ENCODE measurements around the gene XRCC6. TPM values are rescaled to one million over a fixed set of nuclear protein-coding genes. Genes with fewer than 3 reads are reported as not detected.
A peak's percentile ranks its signal among the peaks of the same experiment; 100 is the strongest.
"Not testable (repeated sequence)": the region's sequence is repeated elsewhere in the genome, so short reads cannot be mapped to it uniquely, and the experiment has no call there.

The XRCC6 gene
- total RNA-seq: 100 to 1,000 TPM; 302 to 308 TPM

DNA sequence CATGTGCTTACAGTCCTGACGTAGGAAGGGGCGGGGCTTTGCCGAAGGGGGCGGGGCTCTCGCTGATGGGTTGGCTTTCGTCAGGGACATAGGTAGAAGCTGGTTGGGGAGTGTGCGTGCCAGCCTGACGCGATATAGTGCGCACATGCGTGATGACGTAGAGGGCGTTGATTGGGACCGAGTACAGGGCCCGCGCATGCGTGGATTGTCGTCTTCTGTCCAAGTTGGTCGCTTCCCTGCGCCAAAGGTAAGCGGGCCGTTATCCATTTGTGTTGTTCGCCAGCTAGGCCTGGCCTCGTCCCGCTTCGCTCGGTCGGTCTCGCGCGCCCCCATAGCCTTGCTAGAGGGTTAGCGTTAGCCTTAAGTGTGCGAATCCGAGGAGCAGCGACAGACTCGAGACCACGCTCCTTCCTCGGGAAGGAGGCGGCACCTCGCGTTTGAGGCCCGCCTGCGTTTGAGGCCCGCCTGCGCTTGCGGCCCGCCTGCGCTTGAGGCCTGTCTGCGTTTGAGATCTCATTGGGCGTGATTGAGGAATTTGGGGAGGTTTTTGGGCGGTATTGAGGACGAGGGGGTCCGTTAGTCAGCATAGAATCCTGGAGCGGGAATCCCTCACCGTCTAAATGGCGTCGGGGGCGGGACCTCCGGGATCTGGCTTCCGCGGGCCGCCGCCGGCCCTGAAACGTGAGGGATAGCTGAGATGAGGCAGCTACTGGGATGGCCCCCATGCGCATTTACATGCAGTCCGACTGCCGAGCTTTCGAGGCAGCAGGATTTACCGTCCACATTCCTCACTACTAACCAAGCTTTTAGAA is at the start of gene XRCC6:
Gene XRCC6 (plus strand): TSS at position 197 of the 812 bp plus-strand sequence. CDS start 710 bp downstream, outside the sequence.
- H3K4me1 Mint-ChIP-seq (ENCODE audit: low read depth): peaks cover 46% of the 10 kb centered on the region

DNA sequence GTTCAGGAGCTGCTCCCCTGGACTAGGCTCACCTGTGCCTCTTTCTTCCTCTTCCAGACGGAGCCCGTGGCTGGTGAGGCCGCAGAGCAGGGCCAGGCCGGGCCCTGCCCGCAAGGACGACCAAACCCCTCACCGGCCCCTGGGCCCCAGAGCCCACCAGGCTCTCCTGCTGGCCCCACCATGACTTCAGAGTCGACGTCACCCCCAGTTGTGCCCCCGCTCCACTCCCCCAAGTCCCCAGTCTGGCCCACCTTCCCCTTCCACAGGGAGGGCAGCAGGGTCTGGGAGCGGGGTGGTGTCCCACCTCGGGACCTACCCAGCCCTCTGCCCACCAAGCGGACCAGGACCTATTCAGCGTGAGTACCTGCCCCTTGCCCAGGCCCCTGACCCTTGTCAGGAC is 49.3 kb upstream of the XRCC6 start:
- Mint-ChIP-seq H3K4me1 (ENCODE audit: low read depth) (no peaks in the 10 kb centered on the region), H3K36me3 (ENCODE audit: low read depth) (peaks cover 2% of the 10 kb centered on the region), H3K27me3 (ENCODE audit: low read depth) (peaks cover 3% of the 10 kb centered on the region), H3K4me3 (no peak overlapping the region), H3K9me3 (ENCODE audit: insufficient read depth) (no peaks in the 10 kb centered on the region), H3K27ac (no peak overlapping the region)
- ATAC-seq (no peak), DNase-seq (no peak)
- POLR2A ChIA-PET: interaction anchor here (2.6 kb wide), 1 partner anchor 18 kb away, joined by 11 read pairs; the partner anchor contains the start of gene PMM1
- CTCF ChIA-PET: interaction anchor here (0.9 kb wide), 1 partner anchor 95 kb away, joined by 4 read pairs; no protein-coding TSS in a partner anchor

More for the DNA sequence above, at the start of gene XRCC6:
- Mint-ChIP-seq H3K27ac (peak within 1 kb of the TSS; percentile 98), H3K36me3 (ENCODE audit: low read depth) (peaks cover 31% of the 10 kb centered on the region), H3K4me3 (peak within 1 kb of the TSS; percentile 96), H3K9me3 (ENCODE audit: insufficient read depth) (no peaks in the 10 kb centered on the region), H3K27me3 (ENCODE audit: low read depth) (no peaks in the 10 kb centered on the region)
- DNase-seq (peak; percentile 100), ATAC-seq (peak; percentile 92)
- ChIA-PET CTCF (interaction anchor here (0.6 to 1.9 kb wide), 7 partner anchors 24 to 397 kb away, joined by 3 to 10 read pairs (median 3); no protein-coding TSS in a partner anchor), POLR2A (interaction anchor here (0.6 to 5.2 kb wide), 18 partner anchors 12 to 504 kb away, joined by 3 to 44 read pairs (median 3); partner anchors contain the start of genes ACO2, CCDC134, CENPM and PHF5A)

DNA sequence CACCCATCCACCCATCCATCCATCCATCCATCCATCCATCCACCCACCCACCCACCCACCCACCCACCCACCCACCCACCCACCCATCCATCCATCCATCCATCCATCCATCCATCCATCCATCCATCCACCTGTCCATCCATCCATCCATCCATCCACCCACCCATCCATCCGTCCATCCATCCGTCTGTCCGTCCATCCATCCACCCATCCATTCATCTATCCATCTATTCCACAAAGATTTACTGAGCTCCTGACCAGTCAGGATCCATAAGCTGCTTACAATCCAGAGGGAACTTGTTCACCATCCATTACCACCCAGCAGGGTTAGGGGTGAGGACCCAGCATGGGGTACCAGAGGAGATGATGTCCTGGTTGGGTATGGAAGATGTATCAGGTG is 48.8 kb upstream of the XRCC6 start:
- H3K36me3 Mint-ChIP-seq (ENCODE audit: low read depth); H3K27me3 Mint-ChIP-seq (ENCODE audit: low read depth); DNase-seq; H3K27ac Mint-ChIP-seq; H3K9me3 Mint-ChIP-seq (ENCODE audit: insufficient read depth); H3K4me1 Mint-ChIP-seq (ENCODE audit: low read depth); ATAC-seq; H3K4me3 Mint-ChIP-seq; POLR2A ChIA-PET: not testable (repeated sequence)
- CTCF ChIA-PET: interaction anchor here (0.9 kb wide), 1 partner anchor 169 kb away, joined by 3 read pairs; no protein-coding TSS in a partner anchor

DNA sequence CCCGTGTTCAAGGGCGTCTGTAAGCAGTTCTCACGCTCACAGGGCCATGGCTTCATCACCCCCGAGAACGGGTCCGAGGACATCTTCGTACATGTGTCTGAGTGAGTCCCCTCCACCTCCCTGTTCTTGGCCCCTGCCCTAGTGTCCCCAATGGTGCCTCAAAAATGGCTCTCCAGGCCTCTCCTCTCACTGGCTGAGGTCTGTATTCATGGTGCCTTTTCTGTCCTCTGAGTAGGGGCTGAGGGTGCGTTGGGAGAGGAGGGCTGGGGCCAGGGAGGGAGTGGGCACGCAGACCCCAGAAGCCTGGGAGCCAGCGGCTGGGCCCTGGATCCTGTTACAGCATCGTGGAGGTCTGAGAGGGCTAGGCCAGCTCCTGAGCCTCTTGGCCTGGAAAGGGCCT is 47.4 kb upstream of the XRCC6 start:
- Mint-ChIP-seq H3K36me3 (ENCODE audit: low read depth) (peaks cover 6% of the 10 kb centered on the region), H3K4me3 (no peak overlapping the region), H3K4me1 (ENCODE audit: low read depth) (no peaks in the 10 kb centered on the region), H3K27ac (no peak overlapping the region), H3K27me3 (ENCODE audit: low read depth) (no peaks in the 10 kb centered on the region), H3K9me3 (ENCODE audit: insufficient read depth) (no peaks in the 10 kb centered on the region)
- ChIA-PET POLR2A (no interaction called here), CTCF (no interaction called here)
- DNase-seq (no peak), ATAC-seq (no peak)

DNA sequence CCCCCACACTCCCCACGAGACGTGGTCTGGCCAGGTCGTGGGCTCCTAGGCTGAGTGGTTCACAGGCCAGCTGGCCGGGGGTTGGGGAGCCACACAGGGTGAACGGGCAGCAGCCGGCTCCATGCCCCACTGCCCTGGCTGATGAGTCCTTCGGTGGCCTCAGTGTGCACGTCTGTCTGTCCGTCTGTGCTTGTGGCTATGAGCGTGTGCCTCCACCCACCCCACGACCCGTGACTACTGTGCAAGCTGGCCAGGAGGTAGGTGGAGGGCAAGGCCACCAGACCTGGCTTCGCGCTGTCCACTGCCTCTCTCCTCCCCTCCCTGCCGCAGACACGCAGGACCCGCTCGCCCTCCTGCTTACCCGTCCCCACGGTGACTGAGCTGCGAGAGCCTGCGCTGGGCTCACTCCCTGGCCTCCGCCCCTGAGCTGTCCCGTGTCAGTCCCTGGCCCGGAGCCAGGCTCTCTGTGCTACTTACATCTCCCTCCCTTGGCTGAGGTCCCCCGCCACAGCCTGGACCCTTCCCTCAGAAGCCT is 46.2 kb upstream of the XRCC6 start:
- ATAC-seq (no peak), DNase-seq (no peak)
- Mint-ChIP-seq H3K27ac (no peak overlapping the region), H3K9me3 (ENCODE audit: insufficient read depth) (no peaks in the 10 kb centered on the region), H3K36me3 (ENCODE audit: low read depth) (peaks cover 8% of the 10 kb centered on the region), H3K27me3 (ENCODE audit: low read depth) (no peaks in the 10 kb centered on the region), H3K4me3 (no peak overlapping the region), H3K4me1 (ENCODE audit: low read depth) (no peaks in the 10 kb centered on the region)
- ChIA-PET POLR2A (interaction anchor here (1.4 kb wide), 1 partner anchor 23 kb away, joined by 3 read pairs; no protein-coding TSS in a partner anchor), CTCF (no interaction called here)

DNA sequence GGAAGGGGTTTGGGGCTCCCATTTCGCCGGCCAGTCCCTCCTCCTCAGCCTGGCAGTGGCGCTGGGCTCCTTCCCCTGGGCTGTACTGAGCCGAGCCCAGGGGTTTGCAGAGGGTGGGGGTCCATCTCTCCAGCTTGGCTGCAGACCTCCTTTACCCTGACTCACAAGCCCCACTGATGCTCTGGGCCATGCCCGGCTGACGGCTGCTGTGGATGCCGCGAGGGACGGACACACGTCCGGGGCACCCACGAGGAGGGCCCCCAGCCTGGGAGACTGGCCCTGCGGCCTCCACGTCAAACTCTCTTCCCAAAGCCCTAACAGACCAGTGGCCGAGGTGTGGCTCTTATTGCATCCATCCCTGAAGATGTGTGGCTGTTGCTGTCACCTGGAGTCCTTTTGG is 45.6 kb upstream of the XRCC6 start:
- Mint-ChIP-seq H3K9me3 (ENCODE audit: insufficient read depth) (no peaks in the 10 kb centered on the region), H3K27ac (no peak overlapping the region), H3K27me3 (ENCODE audit: low read depth) (no peaks in the 10 kb centered on the region), H3K36me3 (ENCODE audit: low read depth) (peaks cover 8% of the 10 kb centered on the region), H3K4me1 (ENCODE audit: low read depth) (peaks cover 5% of the 10 kb centered on the region), H3K4me3 (no peak overlapping the region)
- ChIA-PET POLR2A (interaction anchor here (1.3 to 1.4 kb wide), 2 partner anchors 14 to 23 kb away, joined by 3 to 6 read pairs; partner anchors contain the start of gene PMM1), CTCF (interaction anchor here (1.2 kb wide), 1 partner anchor 21 kb away, joined by 3 read pairs; no protein-coding TSS in a partner anchor)
- DNase-seq (no peak), ATAC-seq (no peak)

DNA sequence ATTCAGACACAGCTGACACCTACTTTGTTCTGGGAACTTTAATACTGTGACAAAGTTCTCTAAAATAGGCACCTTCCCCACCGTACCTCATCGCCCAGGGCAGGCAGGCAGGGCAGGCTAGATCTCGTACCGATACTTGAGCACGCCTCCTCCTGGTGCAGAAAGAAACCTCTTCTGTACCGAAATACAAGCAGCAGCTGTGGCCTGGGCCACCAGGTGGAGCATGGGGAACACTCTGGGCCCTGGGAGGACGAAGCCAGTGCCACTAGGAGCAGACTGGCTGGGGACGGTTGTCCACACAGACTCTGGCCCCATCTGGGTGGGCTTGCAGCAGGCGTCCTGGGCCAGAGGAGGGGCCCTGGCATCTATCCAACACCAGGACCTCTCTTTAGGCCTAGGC is 44.2 kb upstream of the XRCC6 start:
- ATAC-seq: peak; percentile 80
- Mint-ChIP-seq H3K27ac (no peak overlapping the region), H3K4me3 (no peak overlapping the region), H3K4me1 (ENCODE audit: low read depth) (peaks cover 5% of the 10 kb centered on the region), H3K9me3 (ENCODE audit: insufficient read depth) (no peaks in the 10 kb centered on the region), H3K36me3 (ENCODE audit: low read depth) (peaks cover 8% of the 10 kb centered on the region), H3K27me3 (ENCODE audit: low read depth) (no peaks in the 10 kb centered on the region)
- peak; percentile 64 for DNase-seq
- POLR2A ChIA-PET: interaction anchor here (1.3 kb wide), 1 partner anchor 12 kb away, joined by 6 read pairs; the partner anchor contains the start of gene PMM1
- CTCF ChIA-PET: interaction anchor here (0.9 to 2.2 kb wide), 9 partner anchors 9 to 90 kb away, joined by 3 to 12 read pairs (median 3); partner anchors contain the start of gene PMM1

DNA sequence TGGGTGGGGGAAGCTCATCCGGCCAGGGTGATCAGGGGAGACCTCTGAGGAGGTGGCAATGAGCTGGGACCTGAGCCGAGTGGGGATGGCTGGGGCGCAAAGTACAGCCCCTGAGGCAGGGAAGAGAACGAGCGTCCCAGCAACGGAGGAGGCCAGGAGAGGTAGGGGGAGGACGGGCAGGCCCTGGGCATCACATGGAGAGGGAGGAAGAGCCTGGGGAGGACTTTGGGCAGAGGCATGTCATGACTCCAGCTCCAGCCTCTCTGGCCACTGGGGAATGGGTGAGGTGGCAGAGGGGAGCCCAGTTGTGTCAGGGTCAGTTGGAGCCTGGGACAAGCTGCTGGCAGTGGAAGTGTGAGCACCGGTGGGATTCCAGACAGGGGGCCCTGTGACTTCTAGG is 43.0 kb upstream of the XRCC6 start:
- no peak overlapping the region for H3K27ac Mint-ChIP-seq
- POLR2A ChIA-PET: no interaction called here
- no peak for DNase-seq
- peaks cover 15% of the 10 kb centered on the region for H3K36me3 Mint-ChIP-seq (ENCODE audit: low read depth)
- no peaks in the 10 kb centered on the region for H3K27me3 Mint-ChIP-seq (ENCODE audit: low read depth)
- no peaks in the 10 kb centered on the region for H3K9me3 Mint-ChIP-seq (ENCODE audit: insufficient read depth)
- no peak for ATAC-seq
- CTCF ChIA-PET: interaction anchor here (1.3 to 2.2 kb wide), 2 partner anchors 12 to 42 kb away, joined by 3 to 12 read pairs; partner anchors contain the start of gene PMM1
- H3K4me1 Mint-ChIP-seq (ENCODE audit: low read depth): peaks cover 5% of the 10 kb centered on the region
- no peak overlapping the region for H3K4me3 Mint-ChIP-seq

DNA sequence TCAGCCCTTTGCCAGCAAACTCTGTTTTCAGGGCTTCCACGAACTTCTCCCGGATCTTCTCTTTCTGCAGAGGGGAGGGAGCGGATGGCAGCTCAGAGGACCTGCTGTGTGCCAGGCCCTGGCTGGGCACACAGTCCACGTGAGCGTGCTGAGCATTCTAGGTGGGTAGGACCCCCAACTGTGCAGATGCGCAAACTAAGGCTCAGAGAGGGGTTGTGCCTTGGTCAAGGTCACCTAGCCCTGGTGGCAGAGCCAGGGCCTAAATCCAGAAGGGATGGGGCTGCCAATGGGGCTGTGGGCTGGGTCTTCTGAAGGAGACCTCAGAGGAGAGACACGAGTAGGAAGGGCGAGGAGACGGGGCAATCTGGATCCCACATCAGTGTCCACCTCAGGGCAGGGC is 42.3 kb upstream of the XRCC6 start:
- ATAC-seq (no peak), DNase-seq (no peak)
- Mint-ChIP-seq H3K27ac (no peak overlapping the region), H3K36me3 (ENCODE audit: low read depth) (peaks cover 19% of the 10 kb centered on the region), H3K4me1 (ENCODE audit: low read depth) (peaks cover 9% of the 10 kb centered on the region), H3K27me3 (ENCODE audit: low read depth) (no peaks in the 10 kb centered on the region), H3K4me3 (no peak overlapping the region), H3K9me3 (ENCODE audit: insufficient read depth) (no peaks in the 10 kb centered on the region)
- CTCF ChIA-PET: interaction anchor here (1.2 to 3.0 kb wide), 2 partner anchors 10 to 18 kb away, joined by 3 to 10 read pairs; partner anchors contain the start of gene PMM1
- POLR2A ChIA-PET: interaction anchor here (1.6 kb wide), 1 partner anchor 11 kb away, joined by 4 read pairs; the partner anchor contains the start of gene PMM1

DNA sequence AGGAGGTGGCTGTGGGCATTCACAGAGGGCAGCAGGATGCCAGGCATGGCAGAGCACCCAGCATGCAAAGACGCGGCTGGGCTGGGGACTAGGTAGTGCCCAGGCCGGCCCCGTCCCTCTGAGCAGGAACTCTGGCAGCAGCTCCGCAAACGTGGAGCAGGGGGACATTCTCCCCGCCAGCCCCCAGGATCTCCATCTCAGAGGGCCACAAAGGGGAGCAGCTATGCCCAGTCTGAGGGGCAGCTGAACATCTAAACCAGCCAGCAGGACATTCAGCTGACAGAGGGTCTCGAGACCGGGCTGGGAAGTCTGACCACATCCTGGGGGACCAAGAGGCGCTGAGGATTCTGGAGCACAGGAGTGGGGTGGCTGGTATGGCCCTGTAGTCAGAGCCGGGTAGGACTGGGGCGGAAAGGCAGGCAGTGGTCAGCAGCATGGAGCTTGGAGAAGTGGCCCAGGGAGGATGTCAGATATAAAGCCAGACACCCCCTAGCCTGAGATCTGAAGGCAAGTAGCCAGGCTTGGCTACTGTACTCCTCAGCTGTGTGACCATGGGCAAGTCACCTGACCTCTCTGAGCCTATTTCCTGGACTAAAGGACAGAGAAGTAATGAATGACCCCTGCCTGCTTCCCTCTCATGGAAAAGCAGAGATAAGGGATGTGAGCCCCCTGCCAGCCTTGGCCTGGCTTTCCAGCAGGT is 41.6 kb upstream of the XRCC6 start:
- CTCF ChIA-PET: interaction anchor here (1.2 to 3.0 kb wide), 2 partner anchors 10 to 17 kb away, joined by 3 to 10 read pairs; partner anchors contain the start of gene PMM1
- no peak for ATAC-seq
- H3K27ac Mint-ChIP-seq: no peak overlapping the region
- peaks cover 9% of the 10 kb centered on the region for H3K4me1 Mint-ChIP-seq (ENCODE audit: low read depth)
- no peak for DNase-seq
- POLR2A ChIA-PET: interaction anchor here (1.6 kb wide), 1 partner anchor 10 kb away, joined by 4 read pairs; the partner anchor contains the start of gene PMM1
- peaks cover 19% of the 10 kb centered on the region for H3K36me3 Mint-ChIP-seq (ENCODE audit: low read depth)
- H3K4me3 Mint-ChIP-seq: no peak overlapping the region
- H3K9me3 Mint-ChIP-seq (ENCODE audit: insufficient read depth): no peaks in the 10 kb centered on the region
- no peaks in the 10 kb centered on the region for H3K27me3 Mint-ChIP-seq (ENCODE audit: low read depth)

DNA sequence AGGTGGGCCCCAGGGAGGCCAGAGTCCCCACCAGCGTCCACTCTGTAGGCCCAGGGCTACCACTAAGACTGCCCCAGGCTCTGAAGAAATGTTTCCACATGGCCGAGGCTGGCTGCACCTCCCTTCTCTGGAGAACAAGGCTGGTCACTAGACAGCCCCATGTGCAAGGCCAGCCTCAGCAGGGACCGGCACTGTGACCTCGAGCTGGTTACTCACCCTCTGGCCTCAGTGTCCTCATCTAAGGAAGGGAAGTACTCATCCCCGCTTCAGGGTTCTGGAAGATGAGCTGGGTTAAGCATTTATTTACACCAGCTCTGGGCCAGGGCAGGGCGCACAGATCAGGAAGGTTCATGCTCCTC is 41.1 kb upstream of the XRCC6 start:
- POLR2A ChIA-PET: interaction anchor here (1.6 kb wide), 1 partner anchor 10 kb away, joined by 4 read pairs; the partner anchor contains the start of gene PMM1

More for the DNA sequence above, 41.1 kb upstream of the XRCC6 start:
- no peaks in the 10 kb centered on the region for H3K27me3 Mint-ChIP-seq (ENCODE audit: low read depth)
- ATAC-seq (no peak), DNase-seq (no peak)
- H3K9me3 Mint-ChIP-seq (ENCODE audit: insufficient read depth): no peaks in the 10 kb centered on the region
- peaks cover 9% of the 10 kb centered on the region for H3K4me1 Mint-ChIP-seq (ENCODE audit: low read depth)
- no peak overlapping the region for H3K27ac Mint-ChIP-seq
- H3K36me3 Mint-ChIP-seq (ENCODE audit: low read depth): peaks cover 19% of the 10 kb centered on the region
- CTCF ChIA-PET: interaction anchor here (1.2 to 3.0 kb wide), 2 partner anchors 9 to 17 kb away, joined by 3 to 10 read pairs; partner anchors contain the start of gene PMM1
- no peak overlapping the region for H3K4me3 Mint-ChIP-seq
